Measurements from ENCODE around the gene SPATA13.
"Not testable (repeated sequence)": the region's sequence is repeated elsewhere in the genome, so short reads cannot be mapped to it uniquely, and the experiment has no call there.

Gene SPATA13

DNA sequence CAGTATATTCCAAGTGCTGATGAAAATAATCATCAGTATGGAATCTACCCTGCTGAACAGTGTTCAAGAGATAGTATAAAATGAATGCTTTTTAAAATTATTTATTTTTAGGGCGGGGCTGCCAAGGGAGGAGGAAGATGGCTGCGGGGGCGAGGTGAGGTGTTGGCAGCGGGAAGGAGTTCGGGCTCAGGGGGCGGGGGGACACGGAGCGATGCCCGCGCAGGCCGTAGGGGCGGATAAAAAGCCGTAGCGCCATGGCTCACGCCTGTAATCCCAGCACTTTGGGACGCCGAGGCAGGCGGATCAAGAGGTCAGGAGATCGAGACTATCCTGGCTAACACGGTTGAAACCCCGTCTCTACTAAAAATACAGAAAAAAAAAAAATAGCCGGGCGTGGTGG is 167.1 kb downstream of the SPATA13 start:
- DNase-seq: not testable (repeated sequence)

DNA sequence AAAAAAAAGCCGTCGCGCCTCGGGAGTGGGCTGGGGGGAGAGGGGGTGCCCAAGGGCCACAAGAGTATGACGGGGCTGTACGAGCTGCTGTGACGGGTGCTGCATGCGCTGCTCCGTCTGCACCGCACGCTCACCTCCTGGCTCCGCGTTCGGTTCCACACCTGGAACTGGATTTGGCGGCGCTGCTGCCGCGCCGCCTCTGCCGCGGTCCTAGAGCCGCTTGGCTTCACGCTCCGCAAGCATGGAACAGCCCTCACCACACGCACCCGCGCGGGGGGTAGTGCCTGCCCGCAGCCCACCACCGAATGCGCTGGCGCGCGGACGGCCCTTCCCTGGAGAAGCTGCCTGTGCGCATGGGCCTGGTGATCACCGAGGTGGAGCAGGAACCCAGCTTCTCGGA is 167.6 kb downstream of the SPATA13 start:
- no peak for DNase-seq

DNA sequence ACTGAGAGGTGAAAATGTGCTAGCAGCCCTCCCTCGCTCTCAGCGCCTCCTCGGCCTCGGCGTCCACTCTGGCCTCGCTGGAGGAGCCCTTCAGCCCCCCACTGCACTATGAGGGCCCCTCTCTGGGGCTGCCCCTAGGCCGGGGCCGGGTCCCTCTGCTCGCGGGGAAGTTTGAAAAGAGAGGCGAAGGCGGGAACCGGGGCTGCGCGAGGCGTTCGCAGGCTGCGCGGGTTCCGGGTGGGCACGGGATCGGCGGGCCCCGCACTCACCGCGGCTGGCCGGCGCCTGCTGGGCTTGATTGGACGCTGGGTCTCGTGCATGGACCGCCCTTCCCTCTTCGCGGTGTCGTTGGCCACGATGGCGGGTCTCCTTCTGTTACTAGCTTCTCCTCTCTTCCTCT is 178.2 kb downstream of the SPATA13 start:
- no peak for DNase-seq

DNA sequence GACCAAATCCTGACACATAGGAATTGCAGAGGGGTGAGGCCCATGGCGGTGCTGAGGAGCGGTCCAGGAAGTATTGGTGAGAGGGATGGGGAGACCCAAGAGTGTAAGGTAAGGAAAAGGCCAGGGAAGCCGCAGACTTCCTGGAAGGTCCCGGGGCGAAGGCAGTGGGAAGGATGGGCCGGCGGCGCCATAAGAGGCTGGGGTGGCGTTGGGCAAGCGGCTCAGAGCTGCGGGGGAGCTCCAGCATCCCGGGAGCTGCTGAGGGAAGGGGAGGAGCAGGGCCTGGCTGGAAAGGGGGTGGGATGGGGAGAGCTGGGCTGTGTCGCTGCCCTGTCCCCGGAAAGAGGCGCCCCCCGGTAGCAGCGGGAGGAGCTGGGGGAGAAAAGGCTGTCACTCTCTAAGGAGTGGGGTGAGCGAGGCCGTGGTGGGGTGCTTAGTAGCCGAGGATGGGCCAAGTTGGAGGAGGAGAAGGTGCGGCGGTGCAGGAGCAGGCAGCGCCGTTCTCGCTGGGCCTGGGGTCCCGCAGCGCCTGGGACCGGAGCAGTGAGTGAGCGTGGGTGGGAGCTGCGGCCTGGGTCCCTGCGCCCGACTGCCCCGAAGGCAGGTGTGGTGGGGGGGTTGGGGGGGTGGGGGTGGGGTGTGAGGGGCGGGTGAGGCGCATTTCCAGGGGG is 179.6 kb downstream of the SPATA13 start:
- no peak for DNase-seq

DNA sequence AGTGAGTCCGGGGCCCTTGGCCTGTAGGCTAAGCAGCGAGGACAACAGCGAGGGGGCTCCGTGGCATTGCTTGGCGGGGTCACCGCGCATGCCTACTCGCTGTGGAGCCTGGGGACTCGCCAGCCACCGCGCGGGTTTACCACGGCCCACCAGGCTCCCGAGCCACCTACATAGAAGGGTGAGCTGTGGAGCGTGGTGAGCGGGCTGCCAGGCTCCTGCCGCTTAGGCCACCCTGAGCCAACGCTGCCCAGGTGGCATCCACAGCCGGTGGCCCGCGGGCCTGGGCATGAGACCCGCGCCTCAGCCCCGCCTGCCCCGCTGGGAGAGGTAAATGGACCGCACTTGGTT is 180.1 kb downstream of the SPATA13 start:
- no peak for DNase-seq

DNA sequence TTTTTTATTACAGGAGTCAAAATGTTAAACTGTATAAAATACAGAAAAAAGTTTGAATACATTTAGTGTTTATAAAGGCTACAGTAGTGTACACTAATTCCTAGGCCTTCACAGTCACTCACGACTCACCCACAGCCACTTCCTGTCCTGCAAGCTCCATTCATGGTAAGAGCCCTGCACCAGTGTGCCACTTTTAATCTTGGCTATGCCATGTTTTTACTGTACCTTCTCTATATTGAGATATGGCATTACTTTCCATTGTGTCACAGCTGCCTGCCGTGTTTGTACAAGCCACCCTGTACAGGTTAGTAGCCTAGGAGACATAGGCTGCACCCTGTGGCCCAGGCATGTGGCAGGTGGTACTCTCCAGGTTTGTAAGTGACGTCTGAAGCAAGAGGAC is 180.9 kb downstream of the SPATA13 start:
- DNase-seq: no peak

DNA sequence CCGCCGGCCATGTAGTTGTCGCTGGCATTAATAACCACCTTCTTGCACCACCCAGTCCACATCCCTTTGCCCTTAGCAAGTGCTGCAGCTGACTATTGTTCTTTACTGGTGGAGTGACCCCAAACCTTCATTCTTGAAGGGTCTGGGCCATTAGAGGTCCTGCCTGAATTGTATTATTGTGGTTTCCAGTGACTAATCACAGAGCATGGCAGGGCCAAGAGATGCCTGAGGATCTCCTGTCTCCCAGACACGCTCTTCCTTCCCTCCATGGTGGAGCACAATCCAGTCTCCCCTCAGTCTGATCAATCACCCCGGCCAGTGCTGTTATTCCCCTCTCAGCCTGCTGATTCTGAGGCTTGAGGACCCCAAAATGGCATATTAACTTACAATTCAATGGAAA is 187.9 kb downstream of the SPATA13 start:
- no peak for DNase-seq

DNA sequence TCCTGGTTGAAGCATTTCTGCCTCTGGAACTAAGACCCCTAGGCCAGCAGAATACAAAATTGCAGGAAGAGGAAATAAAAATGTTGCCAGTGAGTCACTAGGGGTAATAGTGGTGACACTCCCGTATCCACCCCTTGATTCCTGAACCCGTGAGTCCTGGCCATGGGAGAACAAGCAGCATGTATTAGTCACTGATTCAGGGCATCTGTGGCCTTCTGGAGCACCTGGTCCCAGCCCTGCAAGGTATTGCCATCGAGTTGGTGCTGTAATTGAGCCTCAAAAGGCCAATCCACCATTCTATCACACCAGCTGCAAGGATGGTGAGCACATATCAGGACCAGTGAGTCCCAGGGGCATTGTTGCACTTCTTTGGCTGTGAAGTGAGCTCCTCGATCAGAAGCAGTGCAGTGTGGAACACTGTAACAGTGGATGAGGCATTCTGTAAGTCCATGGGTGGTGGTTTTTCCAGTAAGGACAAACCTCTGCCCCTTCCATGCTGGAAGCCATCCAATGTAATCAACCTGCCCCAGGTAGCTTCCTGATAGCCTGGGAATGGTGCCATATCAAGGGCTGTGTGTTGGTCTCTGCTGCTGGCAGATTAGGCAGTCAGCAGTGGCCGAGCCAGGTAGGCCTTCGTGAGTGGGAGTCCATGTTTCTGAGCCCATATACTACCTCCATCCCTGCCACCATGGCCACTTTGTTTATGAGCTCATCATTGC is 188.4 kb downstream of the SPATA13 start:
- no peak for DNase-seq

DNA sequence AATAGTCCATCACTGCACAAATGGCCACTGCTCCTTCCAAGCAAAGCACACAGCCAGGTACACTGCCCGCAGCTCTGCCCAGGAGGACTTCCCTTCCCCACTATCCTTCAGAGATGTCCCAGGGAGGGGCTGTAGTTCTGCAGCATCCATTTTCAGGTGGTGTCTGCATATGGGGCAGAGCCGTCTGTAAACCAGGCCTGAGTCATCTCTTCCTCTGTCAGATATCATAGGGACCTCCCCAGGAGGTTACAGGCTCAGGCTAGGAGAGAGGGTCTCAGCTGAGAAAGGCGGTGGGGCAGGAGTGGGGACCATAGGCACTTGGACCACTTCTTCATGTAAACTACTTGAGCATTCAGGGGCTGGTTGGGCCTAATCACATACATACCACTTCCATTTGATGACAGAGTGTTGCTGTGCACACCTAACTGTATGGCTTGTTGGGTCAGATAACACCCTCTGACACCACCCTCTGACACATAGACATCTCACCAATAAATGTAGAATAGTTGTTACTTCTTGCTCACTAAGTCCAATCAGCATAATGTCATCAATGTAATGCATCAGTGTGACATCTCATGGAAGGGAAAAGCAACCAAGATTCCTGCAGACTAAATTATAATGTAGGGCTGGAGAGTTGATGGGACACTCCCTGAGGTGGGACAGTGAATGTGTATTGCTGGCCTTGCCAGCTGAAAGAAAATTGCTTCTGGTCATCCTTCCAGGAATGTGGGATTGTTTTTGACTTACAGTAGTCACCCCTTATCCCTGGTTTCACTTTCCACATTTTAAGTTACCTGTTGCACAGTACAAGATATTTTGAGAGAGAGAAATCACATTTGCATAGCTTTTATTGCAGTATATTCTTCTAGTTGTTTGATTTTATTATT is 189.5 kb downstream of the SPATA13 start:
- not testable (repeated sequence) for DNase-seq

DNA sequence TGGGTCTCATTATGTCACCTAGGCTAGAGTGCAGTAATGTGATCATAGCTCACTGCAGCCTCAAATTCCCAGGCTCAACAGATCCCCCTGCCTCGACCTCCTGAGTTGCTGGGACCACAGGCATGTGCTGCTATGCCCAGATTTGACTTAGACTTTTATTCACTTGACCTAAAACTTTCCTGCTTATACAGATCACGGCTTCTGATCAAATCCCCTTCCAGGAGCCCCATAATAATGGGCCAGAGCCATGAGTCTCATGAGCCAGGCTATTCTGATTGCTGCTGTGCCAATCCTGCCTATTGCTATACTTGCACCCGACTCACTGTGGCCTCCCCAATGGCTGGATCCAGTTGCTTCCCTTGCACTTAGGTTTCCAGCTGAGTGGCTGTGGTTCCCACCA is 190.9 kb downstream of the SPATA13 start:
- DNase-seq: no peak

DNA sequence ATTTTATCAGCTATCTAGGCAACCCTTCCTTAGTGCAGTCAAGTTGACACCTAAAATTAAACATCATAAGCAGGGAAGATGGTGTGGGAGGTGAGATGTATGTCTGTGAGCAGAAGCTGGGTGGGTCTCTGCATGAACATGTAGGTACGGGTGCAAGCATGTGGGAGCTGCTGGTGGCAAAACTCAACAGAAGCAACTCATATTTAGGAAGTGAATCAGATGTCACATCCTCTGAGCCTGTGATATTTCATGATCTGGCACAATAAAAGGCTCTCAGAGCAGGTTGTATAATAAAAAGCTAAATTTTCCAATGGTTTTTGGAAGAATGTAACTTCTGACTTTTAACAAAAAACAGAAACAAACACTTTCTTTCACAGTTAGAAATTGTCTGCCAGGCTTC is 193.2 kb downstream of the SPATA13 start:
- DNase-seq: no peak

DNA sequence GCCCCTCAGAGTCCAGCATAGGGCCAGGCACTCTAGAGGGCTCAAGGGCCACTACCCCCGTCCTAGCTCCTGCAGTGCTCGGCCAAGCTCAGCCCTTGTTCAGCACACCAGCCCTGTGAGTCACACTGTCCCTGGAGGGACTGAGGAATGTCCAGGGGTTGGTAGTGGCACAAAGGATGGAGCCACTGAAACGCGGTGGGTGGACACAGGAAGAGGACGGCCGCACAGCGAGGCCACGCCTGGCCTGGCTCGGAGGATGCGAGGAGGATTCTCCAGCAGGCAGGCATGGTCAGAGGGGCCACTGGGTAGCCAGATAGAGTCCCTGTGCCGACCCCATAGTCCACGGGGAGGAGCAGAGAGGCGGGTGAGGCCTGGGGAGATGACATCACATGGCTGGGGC is 194.6 kb downstream of the SPATA13 start:
- no peak for DNase-seq

DNA sequence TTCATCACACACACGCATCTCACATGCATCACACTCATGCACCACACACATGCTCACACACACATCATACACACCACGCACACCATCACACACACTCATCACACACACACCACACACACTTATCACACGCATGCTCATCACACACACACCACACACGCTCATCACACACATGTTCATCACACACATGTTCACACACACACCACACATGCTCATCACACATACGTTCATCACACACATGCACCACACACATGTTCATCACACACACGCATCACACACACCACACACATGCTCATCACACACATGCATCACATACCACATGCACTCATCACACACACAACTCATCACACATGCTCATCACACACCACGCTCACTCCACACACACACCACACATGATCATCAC is 195.8 kb downstream of the SPATA13 start:
- no peak for DNase-seq
